Endothelial cell of umbilical vein (primary cell): ENCODE results near the gene MAML3. TPM values are rescaled to one million over a fixed set of nuclear protein-coding genes. Genes with fewer than 3 reads are reported as not detected.
A peak's percentile ranks its signal among the peaks of the same experiment; 100 is the strongest.

Source experiments
- BruUV-seq: library from RNA; stranded (reverse); fragments of 400-500 nt; replicated peaks from 2 replicates; lab custom pipeline; 2021; lab: Mats Ljungman, UMichigan
- CTCF ChIA-PET: fragments of 300-600, 350-600 bp; sonication (Branson Sonifier 250); formaldehyde crosslinking; loops from one replicate; lab custom pipeline; 2021; ENCODE audit warnings: antibody characterized with exemption, inconsistent platforms; lab: Charles Lee
- POLR2A ChIA-PET: fragments of 300-600, 350-600 bp; sonication (Branson Sonifier 250); formaldehyde crosslinking; loops from one replicate; lab custom pipeline; 2021; ENCODE audit warnings: antibody characterized with exemption, inconsistent platforms; lab: Charles Lee
- DNase-seq: peaks from one replicate; pipeline ENCODE4 v3.0.0-alpha.2; 2011; ENCODE audit warnings: low read depth, low spot score
- FAIRE-seq: peaks from 2 replicates; lab custom pipeline; 2011; peaks lifted over from hg19 to GRCh38; lab: Jason Lieb, UNC
- H2AFZ ChIP-seq: 2 replicates; pipeline ENCODE4 v1.6.0; 2012; ENCODE audit warnings: low read depth, low read length, control low read depth, inconsistent platforms
- H3K27ac ChIP-seq: 2 replicates; pipeline ENCODE4 v1.5.1; 2011; ENCODE audit warnings: low read depth, mild to moderate bottlenecking, control low read depth, low read length, moderate library complexity; ENCODE audit not compliant: insufficient read depth
- H3K27me3 ChIP-seq, 2 experiments: 2 replicates each; pipeline versions ENCODE4 v1.6.0 to v1.6.1; 2011; ENCODE audit warnings: low read length in 2 of 2, mixed read lengths in 1 of 2; ENCODE audit not compliant: control insufficient read depth in 2 of 2, insufficient read depth in 2 of 2
- H3K36me3 ChIP-seq, 2 experiments: 2 replicates in 1 of 2; 3 replicates in 1 of 2; pipeline ENCODE4 v1.5.1; 2011; ENCODE audit warnings: low read length in 2 of 2, mild to moderate bottlenecking in 1 of 2, moderate library complexity in 1 of 2; ENCODE audit not compliant: control insufficient read depth in 2 of 2, insufficient read depth in 2 of 2; ENCODE audit errors: extremely low read depth in 1 of 2
- H3K4me1 ChIP-seq: 3 replicates; pipeline ENCODE4 v1.5.1; 2011; ENCODE audit warnings: mild to moderate bottlenecking, low read length; ENCODE audit not compliant: control insufficient read depth, insufficient read depth; ENCODE audit errors: extremely low read depth
- H3K4me2 ChIP-seq: 2 replicates; pipeline ENCODE4 v1.6.1; 2011; ENCODE audit warnings: low read length, control low read depth, mixed read lengths; ENCODE audit not compliant: insufficient read depth
- H3K4me3 ChIP-seq, 3 experiments: fragments of 200-600 bp in 1 of 3; sonication (generic), shearing (Covaris generic) in 1 of 3; replicated peaks in 1 of 3; 2 replicates each; pipeline ENCODE4 v1.5.1; 2011 to 2016; ENCODE audit warnings: control low read depth in 3 of 3, low read length in 3 of 3, mild to moderate bottlenecking in 2 of 3, inconsistent platforms in 1 of 3, low read depth in 1 of 3, moderate library complexity in 1 of 3; ENCODE audit not compliant: insufficient read depth in 1 of 3
- H3K79me2 ChIP-seq: 2 replicates; pipeline ENCODE4 v1.6.0; 2012; ENCODE audit warnings: low read length, inconsistent platforms; ENCODE audit not compliant: control insufficient read depth, insufficient read depth
- H3K9ac ChIP-seq: replicated peaks from 2 replicates; pipeline ENCODE3; 2011; ENCODE audit warnings: low read length, control low read depth; ENCODE audit not compliant: insufficient read depth; ENCODE audit errors: extremely low read depth
- H3K9me1 ChIP-seq: replicated peaks from 3 replicates; pipeline ENCODE4 v1.6.0; 2011; ENCODE audit warnings: mild to moderate bottlenecking, low read length; ENCODE audit not compliant: control insufficient read depth, insufficient read depth; ENCODE audit errors: extremely low read depth
- H3K9me3 ChIP-seq: replicated peaks from 2 replicates; pipeline ENCODE4 v1.5.1; 2012; ENCODE audit warnings: low read length, inconsistent platforms; ENCODE audit not compliant: control insufficient read depth, insufficient read depth
- H4K20me1 ChIP-seq: replicated peaks from 2 replicates; pipeline ENCODE3; 2011; ENCODE audit warnings: mild to moderate bottlenecking, low read length; ENCODE audit not compliant: control insufficient read depth, insufficient read depth; ENCODE audit errors: extremely low read depth
- EZH2 ChIP-seq: IDR thresholded peaks from 2 replicates; pipeline ENCODE4 v1.6.1; 2012; ENCODE audit warnings: borderline replicate concordance, low read depth, mild to moderate bottlenecking, moderate library complexity, low read length, inconsistent platforms; ENCODE audit not compliant: severe bottlenecking
- GATA2 ChIP-seq: IDR thresholded peaks from 2 replicates; pipeline ENCODE4 v1.7.0; 2011; ENCODE audit warnings: low read depth, mild to moderate bottlenecking, moderate library complexity, mixed read lengths, low read length; ENCODE audit not compliant: insufficient read length, insufficient read depth
- JUN ChIP-seq: IDR thresholded peaks from 2 replicates; pipeline ENCODE4 v1.6.1; 2011; ENCODE audit warnings: borderline replicate concordance, low read depth; ENCODE audit not compliant: insufficient read length, insufficient read depth
- POLR2AphosphoS5 ChIP-seq: IDR thresholded peaks from 2 replicates; pipeline ENCODE4 v1.6.1; 2012; ENCODE audit warnings: low read depth, mild to moderate bottlenecking, control low read depth, low read length, moderate library complexity; ENCODE audit not compliant: insufficient read depth
- dilution Hi-C: fragments of 300-500 bp; cut with MboI; formaldehyde crosslinking; loops from one replicate; pipeline ENCODE4 v1.15.0; 2019; ENCODE audit warnings: low sequenced_read_pairs; ENCODE audit not compliant: extremely low pct_ligation_motif_present
- intact Hi-C: fragments of 100-400 bp; cut with micrococcal nuclease; formaldehyde crosslinking; loops from one replicate; pipeline ENCODE4 v1.10.0; 2022
- polyA plus RNA-seq, 4 experiments: library from polyadenylated mRNA; depleted of rRNA in 3 of 4; stranded (reverse) in 3 of 4; unstranded in 1 of 4; fragments of >200 nt; gene quantifications; 2 replicates each; pipeline versions ENCODE4 v1.2.1 to v1.2.3, GENCODE V29; 2011 to 2012; ENCODE audit warnings: missing spikeins in 1 of 4
- total RNA-seq: library from RNA; stranded (reverse); gene quantifications from 2 replicates; pipeline ENCODE4 v1.2.3, GENCODE V29; 2021
- TF ChIP-seq, protein P1 (sequence below), 2 donors: IDR thresholded peaks; 1 replicate in 1 of 2; 2 replicates in 1 of 2; pipeline ENCODE4 v1.5.1; 2011; ENCODE audit warnings: low read length in 2 of 2, mild to moderate bottlenecking in 2 of 2, moderate library complexity in 2 of 2, control low read depth in 1 of 2, inconsistent platforms in 1 of 2, low read depth in 1 of 2; ENCODE audit not compliant: insufficient read depth in 1 of 2; ENCODE audit errors: extremely low read depth in 1 of 2
- TF ChIP-seq, protein P2 (sequence below): IDR thresholded peaks from 2 replicates; pipeline ENCODE4 v1.6.1; 2011; ENCODE audit not compliant: insufficient read depth, insufficient read length

MAML3 gene
- total and polyA plus RNA-seq, 2 donors (not counting 3 experiments of a cell fraction or from before 2014, with no cell fraction given) = 14.0 to 20.3 TPM

DNA sequence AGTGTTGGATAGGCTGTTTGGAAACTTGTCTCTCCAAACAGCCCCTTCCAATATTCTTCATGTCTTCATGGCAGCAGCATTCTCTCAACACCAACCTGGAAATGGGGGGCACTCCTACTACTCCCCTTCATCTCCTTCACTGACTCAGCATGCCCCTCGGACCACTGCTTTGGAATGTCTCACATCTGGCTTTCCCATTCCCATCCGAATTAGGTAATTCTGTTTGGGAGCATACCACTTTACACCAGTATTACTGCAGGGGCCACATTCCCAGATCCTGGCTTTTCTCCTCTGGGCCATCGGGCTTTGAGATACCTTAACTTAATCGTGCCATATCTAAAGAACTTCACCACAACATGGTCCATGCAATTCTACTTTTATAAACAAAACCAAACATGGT, 100.8 kb downstream of the MAML3 start:
- Histone ChIP-seq H3K79me2 (peaks cover 1% of the 10 kb centered on the region), H4K20me1 (no peaks in the 10 kb centered on the region), H2AFZ (no peak overlapping the region), H3K9me1 (no peaks in the 10 kb centered on the region), H3K27me3 (no peaks in the 10 kb centered on the region), H3K4me1 (peaks cover 24% of the 10 kb centered on the region), H3K27ac (no peak overlapping the region), H3K36me3 (no peaks in the 10 kb centered on the region), H3K9me3 (no peaks in the 10 kb centered on the region), H3K4me3 (no peak overlapping the region), H3K4me2 (no peak overlapping the region), H3K9ac (no peak overlapping the region)
- no TSS peak for BruUV-seq
- ChIA-PET POLR2A (interaction anchor here (1.6 kb wide), 1 partner anchor 98 kb away, joined by 4 read pairs; no protein-coding TSS in a partner anchor), CTCF (interaction anchor here (1.1 to 2.2 kb wide), 19 partner anchors 12 to 319 kb away, joined by 3 to 35 read pairs (median 7); partner anchors contain the start of gene MAML3)
- FAIRE-seq = no peak
- intact Hi-C loops (no loop called here), dilution Hi-C loops (no loop called here)
- DNase-seq = no peak
- TF ChIP-seq, protein P1, sequence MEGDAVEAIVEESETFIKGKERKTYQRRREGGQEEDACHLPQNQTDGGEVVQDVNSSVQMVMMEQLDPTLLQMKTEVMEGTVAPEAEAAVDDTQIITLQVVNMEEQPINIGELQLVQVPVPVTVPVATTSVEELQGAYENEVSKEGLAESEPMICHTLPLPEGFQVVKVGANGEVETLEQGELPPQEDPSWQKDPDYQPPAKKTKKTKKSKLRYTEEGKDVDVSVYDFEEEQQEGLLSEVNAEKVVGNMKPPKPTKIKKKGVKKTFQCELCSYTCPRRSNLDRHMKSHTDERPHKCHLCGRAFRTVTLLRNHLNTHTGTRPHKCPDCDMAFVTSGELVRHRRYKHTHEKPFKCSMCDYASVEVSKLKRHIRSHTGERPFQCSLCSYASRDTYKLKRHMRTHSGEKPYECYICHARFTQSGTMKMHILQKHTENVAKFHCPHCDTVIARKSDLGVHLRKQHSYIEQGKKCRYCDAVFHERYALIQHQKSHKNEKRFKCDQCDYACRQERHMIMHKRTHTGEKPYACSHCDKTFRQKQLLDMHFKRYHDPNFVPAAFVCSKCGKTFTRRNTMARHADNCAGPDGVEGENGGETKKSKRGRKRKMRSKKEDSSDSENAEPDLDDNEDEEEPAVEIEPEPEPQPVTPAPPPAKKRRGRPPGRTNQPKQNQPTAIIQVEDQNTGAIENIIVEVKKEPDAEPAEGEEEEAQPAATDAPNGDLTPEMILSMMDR (IDR thresholded peaks at IDR 0.05; ENCODE audit: extremely low read depth in 1 of 2, insufficient read depth in 1 of 2, low read depth in 1 of 2, low read length in 2 of 2) = no peak
- TF ChIP-seq, protein P2, sequence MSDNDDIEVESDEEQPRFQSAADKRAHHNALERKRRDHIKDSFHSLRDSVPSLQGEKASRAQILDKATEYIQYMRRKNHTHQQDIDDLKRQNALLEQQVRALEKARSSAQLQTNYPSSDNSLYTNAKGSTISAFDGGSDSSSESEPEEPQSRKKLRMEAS = no peak

DNA sequence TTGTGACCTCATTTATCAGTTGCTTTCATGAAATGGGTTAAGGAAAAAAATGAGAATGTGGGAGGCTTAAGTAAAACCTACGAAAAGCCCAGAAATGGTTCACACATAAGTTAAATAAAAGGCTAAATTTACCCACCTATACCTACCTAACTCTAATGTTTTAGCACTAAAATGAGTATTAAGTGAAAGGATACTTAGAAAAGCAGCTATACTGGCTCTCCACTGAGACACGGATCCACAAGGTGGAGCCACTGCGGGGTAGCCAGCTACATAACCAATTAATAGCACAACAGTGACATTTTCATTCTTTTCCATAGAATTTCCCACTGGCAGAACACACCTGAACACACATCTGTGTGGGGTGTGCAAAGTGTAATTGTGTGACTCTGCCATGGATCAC, 101.9 kb downstream of the MAML3 start:
- no peak overlapping the region for H3K4me2 ChIP-seq
- peaks cover 35% of the 10 kb centered on the region for H3K4me1 ChIP-seq
- intact Hi-C loops (loop anchor here (1.0 kb wide), 1 partner anchor 43 kb away; no protein-coding TSS in a partner anchor), dilution Hi-C loops (no loop called here)
- no peaks in the 10 kb centered on the region for H3K27me3 ChIP-seq
- no peak for FAIRE-seq
- H4K20me1 ChIP-seq = no peaks in the 10 kb centered on the region
- no peaks in the 10 kb centered on the region for H3K9me1 ChIP-seq
- peak; percentile 70 for DNase-seq
- no TSS peak for BruUV-seq
- H3K36me3 ChIP-seq = no peaks in the 10 kb centered on the region
- ChIA-PET CTCF (interaction anchor here (0.6 to 2.2 kb wide), 38 partner anchors 9 to 394 kb away, joined by 3 to 35 read pairs (median 4); partner anchors contain the start of gene MAML3), POLR2A (interaction anchor here (0.6 to 1.6 kb wide), 3 partner anchors 15 to 99 kb away, joined by 4 to 7 read pairs (median 5); no protein-coding TSS in a partner anchor)
- peaks cover 2% of the 10 kb centered on the region for H3K79me2 ChIP-seq
- no peaks in the 10 kb centered on the region for H3K9me3 ChIP-seq
- no peak overlapping the region for H2AFZ ChIP-seq
- H3K27ac ChIP-seq = no peak overlapping the region
- H3K4me3 ChIP-seq = no peak overlapping the region
- TF ChIP-seq, protein P1 (IDR thresholded peaks at IDR 0.05; ENCODE audit: extremely low read depth in 1 of 2, insufficient read depth in 1 of 2, low read depth in 1 of 2, low read length in 2 of 2) = peak; percentile 59 to 64
- no peak for TF ChIP-seq GATA2
- TF ChIP-seq JUN = no peak
- no peak for TF ChIP-seq EZH2
- no peak for TF ChIP-seq POLR2AphosphoS5
- no peak overlapping the region for H3K9ac ChIP-seq
